ENCODE measurements around the gene ST8SIA2.
A peak's percentile ranks its signal among the peaks of the same experiment; 100 is the strongest.

The ST8SIA2 gene

DNA sequence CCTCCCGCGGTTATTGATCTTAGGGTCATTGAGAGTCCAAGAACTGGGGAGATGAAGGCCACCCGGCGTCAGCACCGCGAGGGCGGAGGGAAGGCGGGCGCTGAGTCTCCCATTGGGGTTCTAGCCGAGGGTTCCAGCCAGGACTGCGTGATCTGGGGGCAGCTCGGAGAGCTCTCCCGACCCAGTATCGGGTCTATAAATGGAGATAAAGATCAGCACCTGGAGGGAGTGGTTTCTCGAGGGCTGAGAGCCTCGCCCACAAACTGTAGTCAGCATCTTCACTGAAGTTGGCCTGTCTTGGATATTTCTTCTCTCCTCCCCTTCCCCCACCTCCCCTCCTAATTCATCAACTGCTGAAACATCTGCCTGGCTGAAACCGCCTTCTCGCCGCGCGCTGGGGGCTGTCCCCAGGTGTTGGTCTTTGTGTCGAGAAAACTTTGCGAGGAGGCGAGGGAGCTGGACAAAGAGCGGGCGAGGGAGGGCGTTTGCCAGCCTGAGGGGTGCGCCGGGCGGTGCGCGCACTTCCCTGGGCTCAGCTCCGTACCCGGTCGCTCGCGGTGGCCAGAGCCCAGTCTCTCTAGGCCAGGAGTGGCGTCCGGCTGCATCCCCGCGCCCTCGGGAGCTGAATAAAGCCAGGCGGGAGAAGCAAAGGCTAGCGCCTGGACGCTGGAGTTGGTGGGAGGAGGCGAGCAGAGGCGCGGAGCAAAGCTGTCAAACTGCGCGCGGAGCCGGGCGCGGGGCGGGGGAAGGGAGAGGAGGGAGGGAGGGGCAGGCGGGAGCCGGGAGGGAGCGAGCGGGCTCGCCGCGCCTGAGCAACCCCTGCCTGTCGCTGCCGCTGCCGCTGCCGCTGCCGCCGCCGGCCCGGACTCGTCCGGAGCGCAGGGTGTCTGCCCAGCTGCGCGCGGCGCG is at the start of gene ST8SIA2:
ST8SIA2 (plus strand) TSS at position 811 of the 909 bp plus-strand sequence. CDS start 184 bp downstream, outside the sequence.
- H3K4me3 Mint-ChIP-seq = peak within 1 kb of the TSS; percentile 95
- peaks cover 35% of the 10 kb centered on the region for H3K4me1 Mint-ChIP-seq
- H3K27me3 Mint-ChIP-seq (ENCODE audit: low read depth, poor library complexity) = peaks cover 26% of the 10 kb centered on the region
- H3K36me3 Mint-ChIP-seq (ENCODE audit: low read depth) = peaks cover 13% of the 10 kb centered on the region
- peak; percentile 87 for DNase-seq
- peak within 1 kb of the TSS; percentile 96 for H3K27ac Mint-ChIP-seq
- no peaks in the 10 kb centered on the region for H3K9me3 Mint-ChIP-seq
- TF ChIP-seq, protein P1, sequence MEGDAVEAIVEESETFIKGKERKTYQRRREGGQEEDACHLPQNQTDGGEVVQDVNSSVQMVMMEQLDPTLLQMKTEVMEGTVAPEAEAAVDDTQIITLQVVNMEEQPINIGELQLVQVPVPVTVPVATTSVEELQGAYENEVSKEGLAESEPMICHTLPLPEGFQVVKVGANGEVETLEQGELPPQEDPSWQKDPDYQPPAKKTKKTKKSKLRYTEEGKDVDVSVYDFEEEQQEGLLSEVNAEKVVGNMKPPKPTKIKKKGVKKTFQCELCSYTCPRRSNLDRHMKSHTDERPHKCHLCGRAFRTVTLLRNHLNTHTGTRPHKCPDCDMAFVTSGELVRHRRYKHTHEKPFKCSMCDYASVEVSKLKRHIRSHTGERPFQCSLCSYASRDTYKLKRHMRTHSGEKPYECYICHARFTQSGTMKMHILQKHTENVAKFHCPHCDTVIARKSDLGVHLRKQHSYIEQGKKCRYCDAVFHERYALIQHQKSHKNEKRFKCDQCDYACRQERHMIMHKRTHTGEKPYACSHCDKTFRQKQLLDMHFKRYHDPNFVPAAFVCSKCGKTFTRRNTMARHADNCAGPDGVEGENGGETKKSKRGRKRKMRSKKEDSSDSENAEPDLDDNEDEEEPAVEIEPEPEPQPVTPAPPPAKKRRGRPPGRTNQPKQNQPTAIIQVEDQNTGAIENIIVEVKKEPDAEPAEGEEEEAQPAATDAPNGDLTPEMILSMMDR (IDR thresholded peaks at IDR 0.05) = no peak

DNA sequence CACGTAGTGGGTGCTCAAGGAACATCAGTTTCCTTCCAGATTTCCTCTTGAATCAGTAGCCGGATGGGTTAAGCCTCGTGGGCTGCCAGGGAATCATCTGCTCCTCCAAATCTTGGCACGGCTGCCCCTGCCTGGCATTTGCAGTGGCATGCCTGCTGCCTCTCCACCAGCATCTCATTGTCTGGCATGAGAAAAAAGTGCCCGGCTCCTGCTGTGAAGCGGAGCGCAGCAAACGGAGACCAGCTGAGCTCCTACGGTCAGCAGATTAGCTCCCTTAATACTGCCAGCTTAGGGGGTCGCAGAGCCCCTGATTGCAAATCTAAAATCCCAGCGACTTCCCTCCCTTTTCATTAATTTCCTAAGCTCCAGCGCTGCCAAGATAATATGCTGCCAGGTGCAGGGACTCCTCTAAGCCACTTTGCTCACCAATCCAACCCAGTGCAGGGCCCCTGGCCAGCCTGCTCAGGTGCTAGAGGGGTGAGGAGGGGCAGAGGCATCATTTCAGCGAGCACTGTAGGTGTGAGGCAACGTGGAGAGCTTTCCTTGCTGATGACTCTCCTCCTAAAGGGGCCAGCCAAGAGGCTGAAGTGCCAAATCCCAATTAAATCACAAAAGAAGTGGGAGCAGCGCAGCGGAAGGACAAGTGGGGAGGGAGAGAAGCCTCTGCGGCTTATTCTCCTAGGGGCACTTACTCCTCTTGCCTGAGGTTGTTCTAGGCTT is 49.6 kb upstream of the ST8SIA2 start:
- TF ChIP-seq, protein P1 (IDR thresholded peaks at IDR 0.05) = no peak
- Mint-ChIP-seq H3K9me3 (no peaks in the 10 kb centered on the region), H3K4me3 (no peak overlapping the region), H3K27ac (no peak overlapping the region), H3K27me3 (ENCODE audit: low read depth, poor library complexity) (peaks cover 33% of the 10 kb centered on the region), H3K36me3 (ENCODE audit: low read depth) (no peaks in the 10 kb centered on the region), H3K4me1 (peaks cover 11% of the 10 kb centered on the region)
- no peak for DNase-seq

- Mint-ChIP-seq H3K36me3 (ENCODE audit: low read depth) (no peaks in the 10 kb centered on the region), H3K27me3 (ENCODE audit: low read depth, poor library complexity) (peaks cover 36% of the 10 kb centered on the region), H3K27ac (no peak overlapping the region), H3K9me3 (no peaks in the 10 kb centered on the region), H3K4me3 (no peak overlapping the region), H3K4me1 (peaks cover 11% of the 10 kb centered on the region)
- TF ChIP-seq, protein P1 (IDR thresholded peaks at IDR 0.05) = no peak
- DNase-seq = no peak
Observed at GRCh38 chr15:92346063-92346462, 47.6 kb upstream of the ST8SIA2 start.

GRCh38 chr15:92355307-92355706 is 38.4 kb upstream of the ST8SIA2 start:
- Mint-ChIP-seq H3K4me3 (no peak overlapping the region), H3K27me3 (ENCODE audit: low read depth, poor library complexity) (no peaks in the 10 kb centered on the region), H3K9me3 (no peaks in the 10 kb centered on the region), H3K36me3 (ENCODE audit: low read depth) (no peaks in the 10 kb centered on the region), H3K4me1 (peaks cover 5% of the 10 kb centered on the region), H3K27ac (no peak overlapping the region)
- no peak for DNase-seq
- TF ChIP-seq, protein P1 (IDR thresholded peaks at IDR 0.05) = no peak

- TF ChIP-seq, protein P1 (IDR thresholded peaks at IDR 0.05) = no peak
- Mint-ChIP-seq H3K27me3 (ENCODE audit: low read depth, poor library complexity) (peaks cover 6% of the 10 kb centered on the region), H3K27ac (no peak overlapping the region), H3K9me3 (no peaks in the 10 kb centered on the region), H3K36me3 (ENCODE audit: low read depth) (no peaks in the 10 kb centered on the region), H3K4me1 (peaks cover 20% of the 10 kb centered on the region), H3K4me3 (no peak overlapping the region)
- no peak for DNase-seq
Observed at GRCh38 chr15:92361321-92362000, 32.2 kb upstream of the ST8SIA2 start.

Data from nephron progenitor cell (in vitro differentiated cells).